Measurements from ENCODE around the gene CD19. TPM values are rescaled to one million over a fixed set of nuclear protein-coding genes. Genes with fewer than 3 reads are reported as not detected.
A peak's percentile ranks its signal among the peaks of the same experiment; 100 is the strongest.

CD19 gene
- total and polyA plus RNA-seq, 10 of the 15 experiments (the other 5 are each of a cell fraction or from before 2014, with no cell fraction given): 1.2 to 125 (median 77.2) TPM

DNA sequence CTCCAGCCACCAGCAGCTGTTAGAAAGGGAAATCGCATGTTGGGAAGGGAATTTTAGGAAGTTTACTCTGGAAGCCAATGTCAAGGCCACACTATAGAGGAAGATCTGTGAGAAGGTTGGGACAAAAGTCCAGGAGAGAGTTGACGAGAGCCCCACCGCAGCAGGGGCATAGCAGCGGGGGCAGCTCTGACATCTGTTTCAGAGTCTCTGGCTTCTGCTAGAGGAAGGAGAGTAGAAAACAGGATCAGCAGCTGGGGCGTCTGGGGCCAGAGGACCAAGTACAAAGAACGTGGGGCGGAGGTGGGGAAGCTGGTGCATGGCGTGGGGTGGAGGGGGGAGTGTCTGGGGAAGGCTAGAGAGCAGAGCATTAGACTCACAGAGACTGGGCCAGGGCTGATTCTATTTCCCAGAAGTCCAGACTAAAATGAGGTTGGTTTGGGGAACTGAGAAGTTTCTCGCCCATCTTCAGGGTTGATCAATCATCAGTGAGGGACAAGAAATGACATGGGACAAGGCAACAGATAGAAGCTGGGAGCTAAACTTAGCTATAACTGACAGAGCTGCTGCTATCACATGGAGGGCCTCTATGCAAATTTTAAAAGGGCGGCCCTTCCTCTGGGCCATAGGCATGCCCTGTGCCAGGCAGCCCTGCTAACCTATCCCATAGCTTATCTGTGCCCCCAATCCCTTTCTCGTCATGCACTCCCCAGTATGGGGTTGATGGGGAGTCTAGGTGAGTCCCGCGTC is 7.9 kb upstream of the CD19 start (continued):
- TF ChIP-seq SRF (IDR thresholded peaks at IDR 0.05; ENCODE audit: low read depth in 2 of 2, low read length in 2 of 2) (0 out of 4 replicates have a peak, but pooled peaks of 1 of the 2 experiments have one; percentile 45), NFYA (IDR thresholded peaks at IDR 0.05; ENCODE audit: borderline replicate concordance, low read depth, low read length) (no peak), BACH1 (IDR thresholded peaks at IDR 0.05; ENCODE audit: borderline replicate concordance) (no peak), BHLHE40 (IDR thresholded peaks at IDR 0.05; ENCODE audit: borderline replicate concordance in 1 of 2, low read depth in 2 of 2, low read length in 1 of 2) (peak in 1 of 2 experiments; percentile 28; a peak in 1 of 4 replicates), TARDBP (IDR thresholded peaks at IDR 0.05; ENCODE audit: borderline replicate concordance) (no peak), ASH2L (IDR thresholded peaks at IDR 0.05; ENCODE audit: borderline replicate concordance, low read depth) (no peak), SUZ12 (IDR thresholded peaks at IDR 0.05; ENCODE audit: unreplicated experiment) (no peak), YBX1 (IDR thresholded peaks at IDR 0.05) (no peak), RAD51 (IDR thresholded peaks at IDR 0.05) (peak; percentile 91), KDM1A (IDR thresholded peaks at IDR 0.05; ENCODE audit: borderline replicate concordance) (no peak), TCF7 (IDR thresholded peaks at IDR 0.05; ENCODE audit: borderline replicate concordance) (no peak; the same call in 1 of the 2 replicates), WRNIP1 (IDR thresholded peaks at IDR 0.05; ENCODE audit: borderline replicate concordance, low read depth, low read length) (no peak), MEF2A (IDR thresholded peaks at IDR 0.05; ENCODE audit: insufficient read depth, low read depth, low read length) (peak; percentile 67; the same call in 1 of the 2 replicates), BRCA1 (IDR thresholded peaks at IDR 0.05; ENCODE audit: low read depth, low read length) (no peak), PAX8 (IDR thresholded peaks at IDR 0.05) (no peak)
- TF ChIP-seq, protein P1, sequence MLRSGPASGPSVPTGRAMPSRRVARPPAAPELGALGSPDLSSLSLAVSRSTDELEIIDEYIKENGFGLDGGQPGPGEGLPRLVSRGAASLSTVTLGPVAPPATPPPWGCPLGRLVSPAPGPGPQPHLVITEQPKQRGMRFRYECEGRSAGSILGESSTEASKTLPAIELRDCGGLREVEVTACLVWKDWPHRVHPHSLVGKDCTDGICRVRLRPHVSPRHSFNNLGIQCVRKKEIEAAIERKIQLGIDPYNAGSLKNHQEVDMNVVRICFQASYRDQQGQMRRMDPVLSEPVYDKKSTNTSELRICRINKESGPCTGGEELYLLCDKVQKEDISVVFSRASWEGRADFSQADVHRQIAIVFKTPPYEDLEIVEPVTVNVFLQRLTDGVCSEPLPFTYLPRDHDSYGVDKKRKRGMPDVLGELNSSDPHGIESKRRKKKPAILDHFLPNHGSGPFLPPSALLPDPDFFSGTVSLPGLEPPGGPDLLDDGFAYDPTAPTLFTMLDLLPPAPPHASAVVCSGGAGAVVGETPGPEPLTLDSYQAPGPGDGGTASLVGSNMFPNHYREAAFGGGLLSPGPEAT (IDR thresholded peaks at IDR 0.05; ENCODE audit: low read depth): peak; percentile 76; the same call in 1 of the 2 replicates
- TF ChIP-seq, protein P2, sequence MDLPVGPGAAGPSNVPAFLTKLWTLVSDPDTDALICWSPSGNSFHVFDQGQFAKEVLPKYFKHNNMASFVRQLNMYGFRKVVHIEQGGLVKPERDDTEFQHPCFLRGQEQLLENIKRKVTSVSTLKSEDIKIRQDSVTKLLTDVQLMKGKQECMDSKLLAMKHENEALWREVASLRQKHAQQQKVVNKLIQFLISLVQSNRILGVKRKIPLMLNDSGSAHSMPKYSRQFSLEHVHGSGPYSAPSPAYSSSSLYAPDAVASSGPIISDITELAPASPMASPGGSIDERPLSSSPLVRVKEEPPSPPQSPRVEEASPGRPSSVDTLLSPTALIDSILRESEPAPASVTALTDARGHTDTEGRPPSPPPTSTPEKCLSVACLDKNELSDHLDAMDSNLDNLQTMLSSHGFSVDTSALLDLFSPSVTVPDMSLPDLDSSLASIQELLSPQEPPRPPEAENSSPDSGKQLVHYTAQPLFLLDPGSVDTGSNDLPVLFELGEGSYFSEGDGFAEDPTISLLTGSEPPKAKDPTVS (IDR thresholded peaks at IDR 0.05; ENCODE audit: low read depth, low read length): no peak
- TF ChIP-seq, protein P3, sequence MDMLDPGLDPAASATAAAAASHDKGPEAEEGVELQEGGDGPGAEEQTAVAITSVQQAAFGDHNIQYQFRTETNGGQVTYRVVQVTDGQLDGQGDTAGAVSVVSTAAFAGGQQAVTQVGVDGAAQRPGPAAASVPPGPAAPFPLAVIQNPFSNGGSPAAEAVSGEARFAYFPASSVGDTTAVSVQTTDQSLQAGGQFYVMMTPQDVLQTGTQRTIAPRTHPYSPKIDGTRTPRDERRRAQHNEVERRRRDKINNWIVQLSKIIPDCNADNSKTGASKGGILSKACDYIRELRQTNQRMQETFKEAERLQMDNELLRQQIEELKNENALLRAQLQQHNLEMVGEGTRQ (IDR thresholded peaks at IDR 0.05; ENCODE audit: borderline replicate concordance, low read depth, low read length): peak; percentile 55; the same call in 1 of the 2 replicates
- TF ChIP-seq, protein P4, sequence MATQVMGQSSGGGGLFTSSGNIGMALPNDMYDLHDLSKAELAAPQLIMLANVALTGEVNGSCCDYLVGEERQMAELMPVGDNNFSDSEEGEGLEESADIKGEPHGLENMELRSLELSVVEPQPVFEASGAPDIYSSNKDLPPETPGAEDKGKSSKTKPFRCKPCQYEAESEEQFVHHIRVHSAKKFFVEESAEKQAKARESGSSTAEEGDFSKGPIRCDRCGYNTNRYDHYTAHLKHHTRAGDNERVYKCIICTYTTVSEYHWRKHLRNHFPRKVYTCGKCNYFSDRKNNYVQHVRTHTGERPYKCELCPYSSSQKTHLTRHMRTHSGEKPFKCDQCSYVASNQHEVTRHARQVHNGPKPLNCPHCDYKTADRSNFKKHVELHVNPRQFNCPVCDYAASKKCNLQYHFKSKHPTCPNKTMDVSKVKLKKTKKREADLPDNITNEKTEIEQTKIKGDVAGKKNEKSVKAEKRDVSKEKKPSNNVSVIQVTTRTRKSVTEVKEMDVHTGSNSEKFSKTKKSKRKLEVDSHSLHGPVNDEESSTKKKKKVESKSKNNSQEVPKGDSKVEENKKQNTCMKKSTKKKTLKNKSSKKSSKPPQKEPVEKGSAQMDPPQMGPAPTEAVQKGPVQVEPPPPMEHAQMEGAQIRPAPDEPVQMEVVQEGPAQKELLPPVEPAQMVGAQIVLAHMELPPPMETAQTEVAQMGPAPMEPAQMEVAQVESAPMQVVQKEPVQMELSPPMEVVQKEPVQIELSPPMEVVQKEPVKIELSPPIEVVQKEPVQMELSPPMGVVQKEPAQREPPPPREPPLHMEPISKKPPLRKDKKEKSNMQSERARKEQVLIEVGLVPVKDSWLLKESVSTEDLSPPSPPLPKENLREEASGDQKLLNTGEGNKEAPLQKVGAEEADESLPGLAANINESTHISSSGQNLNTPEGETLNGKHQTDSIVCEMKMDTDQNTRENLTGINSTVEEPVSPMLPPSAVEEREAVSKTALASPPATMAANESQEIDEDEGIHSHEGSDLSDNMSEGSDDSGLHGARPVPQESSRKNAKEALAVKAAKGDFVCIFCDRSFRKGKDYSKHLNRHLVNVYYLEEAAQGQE (IDR thresholded peaks at IDR 0.05; ENCODE audit: low read depth, low read length): no peak
- TF ChIP-seq, protein P5, sequence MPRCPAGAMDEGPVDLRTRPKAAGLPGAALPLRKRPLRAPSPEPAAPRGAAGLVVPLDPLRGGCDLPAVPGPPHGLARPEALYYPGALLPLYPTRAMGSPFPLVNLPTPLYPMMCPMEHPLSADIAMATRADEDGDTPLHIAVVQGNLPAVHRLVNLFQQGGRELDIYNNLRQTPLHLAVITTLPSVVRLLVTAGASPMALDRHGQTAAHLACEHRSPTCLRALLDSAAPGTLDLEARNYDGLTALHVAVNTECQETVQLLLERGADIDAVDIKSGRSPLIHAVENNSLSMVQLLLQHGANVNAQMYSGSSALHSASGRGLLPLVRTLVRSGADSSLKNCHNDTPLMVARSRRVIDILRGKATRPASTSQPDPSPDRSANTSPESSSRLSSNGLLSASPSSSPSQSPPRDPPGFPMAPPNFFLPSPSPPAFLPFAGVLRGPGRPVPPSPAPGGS (IDR thresholded peaks at IDR 0.05; ENCODE audit: borderline replicate concordance, insufficient read depth, low read depth, low read length, poor library complexity, severe bottlenecking): no peak

Measured in GM12878 (cell line).